ENCODE measurements around the gene GBA2. TPM values are rescaled to one million over a fixed set of nuclear protein-coding genes. Genes with fewer than 3 reads are reported as not detected.

The GBA2 gene
- total and polyA plus RNA-seq, 2 experiments from 2014 or later, result 58.5 to 80.2 TPM

GRCh38 chr9:35703906-35704672 lies 44.9 kb downstream of the GBA2 start:
- DNase-seq (ENCODE audit: low spot score), result no peak
- no peak for TF ChIP-seq EZH2 (IDR thresholded peaks at IDR 0.05; ENCODE audit: borderline replicate concordance)
- no peak for TF ChIP-seq EZH2phosphoT487 (IDR thresholded peaks at IDR 0.05; ENCODE audit: low read depth, severe bottlenecking, unreplicated experiment)
- TF ChIP-seq, protein P1, sequence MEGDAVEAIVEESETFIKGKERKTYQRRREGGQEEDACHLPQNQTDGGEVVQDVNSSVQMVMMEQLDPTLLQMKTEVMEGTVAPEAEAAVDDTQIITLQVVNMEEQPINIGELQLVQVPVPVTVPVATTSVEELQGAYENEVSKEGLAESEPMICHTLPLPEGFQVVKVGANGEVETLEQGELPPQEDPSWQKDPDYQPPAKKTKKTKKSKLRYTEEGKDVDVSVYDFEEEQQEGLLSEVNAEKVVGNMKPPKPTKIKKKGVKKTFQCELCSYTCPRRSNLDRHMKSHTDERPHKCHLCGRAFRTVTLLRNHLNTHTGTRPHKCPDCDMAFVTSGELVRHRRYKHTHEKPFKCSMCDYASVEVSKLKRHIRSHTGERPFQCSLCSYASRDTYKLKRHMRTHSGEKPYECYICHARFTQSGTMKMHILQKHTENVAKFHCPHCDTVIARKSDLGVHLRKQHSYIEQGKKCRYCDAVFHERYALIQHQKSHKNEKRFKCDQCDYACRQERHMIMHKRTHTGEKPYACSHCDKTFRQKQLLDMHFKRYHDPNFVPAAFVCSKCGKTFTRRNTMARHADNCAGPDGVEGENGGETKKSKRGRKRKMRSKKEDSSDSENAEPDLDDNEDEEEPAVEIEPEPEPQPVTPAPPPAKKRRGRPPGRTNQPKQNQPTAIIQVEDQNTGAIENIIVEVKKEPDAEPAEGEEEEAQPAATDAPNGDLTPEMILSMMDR (IDR thresholded peaks at IDR 0.05; ENCODE audit: poor library complexity), result no peak
- H2AFZ ChIP-seq, result no peak overlapping the region
- H3K4me1 ChIP-seq (ENCODE audit: insufficient read depth), result no peaks in the 10 kb centered on the region
- peaks cover 4% of the 10 kb centered on the region for H3K36me3 ChIP-seq (replicated peaks; ENCODE audit: insufficient read depth, low read depth)
- H3K27ac ChIP-seq, result no peak overlapping the region
- H3K4me3 ChIP-seq, result no peak overlapping the region
- no peaks in the 10 kb centered on the region for H3K27me3 ChIP-seq
- no peaks in the 10 kb centered on the region for H3K9me3 ChIP-seq (ENCODE audit: low read depth)
- no peaks in the 10 kb centered on the region for H4K20me1 ChIP-seq (ENCODE audit: insufficient read depth, poor library complexity, severe bottlenecking)
- 97% methylated on average over 26 of the region's 26 CpGs for WGBS (ENCODE audit: low lambda C conversion rate, missing lambda C conversion rate)
- H3K4me2 ChIP-seq, result no peak overlapping the region
- H3K9me2 ChIP-seq (replicated peaks; ENCODE audit: insufficient read depth), result no peaks in the 10 kb centered on the region
- H3K79me2 ChIP-seq, result no peaks in the 10 kb centered on the region

DNA sequence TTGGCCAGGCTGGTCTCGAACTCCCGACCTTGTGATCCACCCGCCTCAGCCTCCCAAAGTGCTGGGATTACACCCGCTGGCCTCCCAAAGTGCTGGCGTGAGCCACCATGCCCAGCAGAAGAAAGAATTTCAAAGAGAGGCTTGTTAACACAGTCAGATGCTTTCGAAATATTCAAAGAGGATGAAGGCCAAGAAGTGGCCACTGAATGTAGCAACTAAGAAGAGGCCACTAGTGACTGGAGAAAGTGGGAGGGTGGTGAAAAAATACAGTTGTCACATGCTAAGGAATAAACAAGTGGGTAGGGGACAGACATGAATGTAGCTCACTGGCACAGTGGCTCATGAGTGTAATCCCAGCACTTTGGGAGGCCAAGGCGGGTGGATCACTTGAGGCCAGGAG lies 46.3 kb downstream of the GBA2 start:
- WGBS (ENCODE audit: low lambda C conversion rate, missing lambda C conversion rate), result 97% methylated on average over 7 of the region's 7 CpGs
- Histone ChIP-seq H3K79me2 (no peaks in the 10 kb centered on the region), H4K20me1 (ENCODE audit: insufficient read depth, poor library complexity, severe bottlenecking) (no peaks in the 10 kb centered on the region), H3K9me3 (ENCODE audit: low read depth) (no peaks in the 10 kb centered on the region), H3K36me3 (replicated peaks; ENCODE audit: insufficient read depth, low read depth) (no peaks in the 10 kb centered on the region), H3K4me3 (no peak overlapping the region), H3K9me2 (replicated peaks; ENCODE audit: insufficient read depth) (no peaks in the 10 kb centered on the region), H3K4me2 (no peak overlapping the region), H3K4me1 (ENCODE audit: insufficient read depth) (no peaks in the 10 kb centered on the region), H2AFZ (no peak overlapping the region), H3K27me3 (no peaks in the 10 kb centered on the region), H3K27ac (no peak overlapping the region)
- no peak for DNase-seq (ENCODE audit: low spot score)
- TF ChIP-seq, protein P1 (IDR thresholded peaks at IDR 0.05; ENCODE audit: poor library complexity), result no peak
- TF ChIP-seq EZH2 (IDR thresholded peaks at IDR 0.05; ENCODE audit: borderline replicate concordance) (no peak), EZH2phosphoT487 (IDR thresholded peaks at IDR 0.05; ENCODE audit: low read depth, severe bottlenecking, unreplicated experiment) (no peak)

GRCh38 chr9:35700942-35701341 lies 48.1 kb downstream of the GBA2 start:
- no peaks in the 10 kb centered on the region for H3K9me3 ChIP-seq (ENCODE audit: low read depth)
- no peaks in the 10 kb centered on the region for H3K27me3 ChIP-seq
- no peaks in the 10 kb centered on the region for H3K36me3 ChIP-seq (replicated peaks; ENCODE audit: insufficient read depth, low read depth)
- TF ChIP-seq EZH2 (IDR thresholded peaks at IDR 0.05; ENCODE audit: borderline replicate concordance) (no peak), EZH2phosphoT487 (IDR thresholded peaks at IDR 0.05; ENCODE audit: low read depth, severe bottlenecking, unreplicated experiment) (no peak)
- TF ChIP-seq, protein P1 (IDR thresholded peaks at IDR 0.05; ENCODE audit: poor library complexity), result no peak
- no peak overlapping the region for H3K27ac ChIP-seq
- no peak overlapping the region for H2AFZ ChIP-seq
- no peaks in the 10 kb centered on the region for H3K4me1 ChIP-seq (ENCODE audit: insufficient read depth)
- DNase-seq (ENCODE audit: low spot score), result no peak
- no peak overlapping the region for H3K4me2 ChIP-seq
- no peak overlapping the region for H3K4me3 ChIP-seq
- no peaks in the 10 kb centered on the region for H3K79me2 ChIP-seq
- no peaks in the 10 kb centered on the region for H4K20me1 ChIP-seq (ENCODE audit: insufficient read depth, poor library complexity, severe bottlenecking)
- H3K9me2 ChIP-seq (replicated peaks; ENCODE audit: insufficient read depth), result no peaks in the 10 kb centered on the region
